WTC11 (cell line): ENCODE data around the gene RPLP1. TPM values are rescaled to one million over a fixed set of nuclear protein-coding genes. Genes with fewer than 3 reads are reported as not detected.

Experiments used
- ATAC-seq: fragments of 200-7000 bp; cut with Tn5 transposase; 2 replicates; pipeline ENCODE4 v1.10.0; 2021; ENCODE audit warnings: mild to moderate bottlenecking, moderate library complexity
- CTCF ChIA-PET: fragments of 300-600 bp; sonication (Branson Sonifier 250); formaldehyde crosslinking; loops from one replicate; lab custom pipeline; 2021; ENCODE audit warnings: antibody characterized with exemption; lab: Charles Lee
- POLR2A ChIA-PET: fragments of 350-600 bp; sonication (Branson Sonifier 250); formaldehyde crosslinking; loops from one replicate; lab custom pipeline; 2021; ENCODE audit warnings: antibody characterized with exemption; lab: Charles Lee
- DNase-seq: peaks from one replicate; pipeline ENCODE4 v3.0.0; 2021; ENCODE audit warnings: low spot score
- H3K27ac Mint-ChIP-seq: 2 replicates; pipeline ENCODE4 v1.8.0; 2021; ENCODE audit warnings: mixed read lengths
- H3K27me3 Mint-ChIP-seq: 2 replicates; pipeline ENCODE4 v1.8.0; 2021; ENCODE audit warnings: low read depth, mild to moderate bottlenecking, moderate library complexity, mixed read lengths
- H3K36me3 Mint-ChIP-seq: 2 replicates; pipeline ENCODE4 v1.8.0; 2021; ENCODE audit warnings: mixed read lengths
- H3K4me1 Mint-ChIP-seq: 2 replicates; pipeline ENCODE4 v1.8.0; 2022; ENCODE audit warnings: mixed read lengths
- H3K4me3 Mint-ChIP-seq: 2 replicates; pipeline ENCODE4 v1.8.0; 2021; ENCODE audit warnings: mild to moderate bottlenecking, moderate library complexity, mixed read lengths
- H3K9me3 Mint-ChIP-seq: 2 replicates; pipeline ENCODE4 v1.8.0; 2021; ENCODE audit warnings: mixed read lengths
- AR ChIP-seq: fragments of 250-450 bp; sonication (Bioruptor Pico); IDR thresholded peaks from 2 replicates; pipeline ENCODE4 v1.9.0; 2021; ENCODE audit warnings: mild to moderate bottlenecking
- E2F4 ChIP-seq: sonication (generic); formaldehyde crosslinking; IDR thresholded peaks from 2 replicates; pipeline ENCODE4 v1.8.1; 2022; ENCODE audit warnings: low read depth, mild to moderate bottlenecking, moderate library complexity, missing genetic modification reagents, borderline replicate concordance
- FOXP1 ChIP-seq: sonication (generic); formaldehyde crosslinking; IDR thresholded peaks from 2 replicates; pipeline ENCODE4 v1.8.0; 2022; ENCODE audit warnings: missing genetic modification reagents, mild to moderate bottlenecking, moderate library complexity, borderline replicate concordance
- KAT7 ChIP-seq: sonication (generic); formaldehyde crosslinking; IDR thresholded peaks from 2 replicates; pipeline ENCODE4 v1.8.1; 2023; ENCODE audit warnings: missing genetic modification reagents, mild to moderate bottlenecking, borderline replicate concordance
- MXD4 ChIP-seq: fragments of 250-450 bp; sonication (Bioruptor Pico); IDR thresholded peaks from 2 replicates; pipeline ENCODE4 v1.8.0; 2021; ENCODE audit warnings: mild to moderate bottlenecking, moderate library complexity, borderline replicate concordance
- NFYB ChIP-seq: sonication (generic); formaldehyde crosslinking; conservative IDR thresholded peaks from 2 replicates; pipeline ENCODE4 v1.8.0; 2022; ENCODE audit warnings: low read depth, missing genetic modification reagents
- NR2C2 ChIP-seq: sonication (generic); formaldehyde crosslinking; IDR thresholded peaks from 2 replicates; pipeline ENCODE4 v1.8.0; 2022; ENCODE audit warnings: mild to moderate bottlenecking, missing genetic modification reagents
- NR3C1 ChIP-seq: sonication (generic); formaldehyde crosslinking; conservative IDR thresholded peaks from 2 replicates; pipeline ENCODE4 v1.8.1; 2023; ENCODE audit warnings: low read depth, mild to moderate bottlenecking, missing genetic modification reagents
- PREB ChIP-seq: sonication (generic); formaldehyde crosslinking; IDR thresholded peaks from 2 replicates; pipeline ENCODE4 v1.8.1; 2022; ENCODE audit warnings: mild to moderate bottlenecking, missing genetic modification reagents, moderate library complexity, borderline replicate concordance
- SOX15 ChIP-seq: fragments of 250-450 bp; sonication (Bioruptor Pico); IDR thresholded peaks from 2 replicates; pipeline ENCODE4 v1.9.0; 2021; ENCODE audit warnings: mild to moderate bottlenecking
- SP1 ChIP-seq: sonication (generic); formaldehyde crosslinking; conservative IDR thresholded peaks from 2 replicates; pipeline ENCODE4 v1.8.1; 2022; ENCODE audit warnings: missing genetic modification reagents
- TEAD1 ChIP-seq: sonication (generic); formaldehyde crosslinking; IDR thresholded peaks from 2 replicates; pipeline ENCODE4 v1.8.0; 2022; ENCODE audit warnings: mild to moderate bottlenecking, missing genetic modification reagents
- ZNF138 ChIP-seq: sonication (generic); formaldehyde crosslinking; conservative IDR thresholded peaks from 2 replicates; pipeline ENCODE4 v1.8.1; 2022; ENCODE audit warnings: mild to moderate bottlenecking, moderate library complexity, missing genetic modification reagents
- ZNF317 ChIP-seq: sonication (generic); formaldehyde crosslinking; IDR thresholded peaks from 2 replicates; pipeline ENCODE4 v1.8.1; 2023; ENCODE audit warnings: low read depth, mild to moderate bottlenecking, moderate library complexity, missing genetic modification reagents, borderline replicate concordance
- ZNF416 ChIP-seq: fragments of 250-450 bp; sonication (Bioruptor Pico); IDR thresholded peaks from 2 replicates; pipeline ENCODE4 v1.9.0; 2021; ENCODE audit warnings: mild to moderate bottlenecking, inconsistent platforms
- ZNF532 ChIP-seq: fragments of 250-450 bp; sonication (Bioruptor Pico); IDR thresholded peaks from 2 replicates; pipeline ENCODE4 v1.9.0; 2021; ENCODE audit warnings: mild to moderate bottlenecking, borderline replicate concordance
- ZNF671 ChIP-seq: fragments of 250-450 bp; sonication (Bioruptor Pico); IDR thresholded peaks from 2 replicates; pipeline ENCODE4 v1.8.0; 2021; ENCODE audit warnings: mild to moderate bottlenecking
- total RNA-seq: library from RNA; stranded (reverse); gene quantifications from 3 replicates; pipeline ENCODE4 v1.2.3, GENCODE V29; 2021
- TF ChIP-seq, protein P1 (sequence below): sonication (generic); formaldehyde crosslinking; IDR thresholded peaks from 2 replicates; pipeline ENCODE4 v1.8.0; 2023; ENCODE audit warnings: mild to moderate bottlenecking, missing genetic modification reagents
- TF ChIP-seq, protein P2 (sequence below): fragments of 250-450 bp; sonication (Bioruptor Pico); IDR thresholded peaks from 2 replicates; pipeline ENCODE4 v1.9.0; 2021; ENCODE audit warnings: mild to moderate bottlenecking
- TF ChIP-seq, protein P3 (sequence below): sonication (generic); formaldehyde crosslinking; conservative IDR thresholded peaks from 2 replicates; pipeline ENCODE4 v1.8.1; 2022; ENCODE audit warnings: mild to moderate bottlenecking, missing genetic modification reagents
- TF ChIP-seq, protein P4 (sequence below): fragments of 250-450 bp; sonication (Bioruptor Pico); IDR thresholded peaks from 2 replicates; pipeline ENCODE4 v1.8.0; 2021; ENCODE audit warnings: mild to moderate bottlenecking

RPLP1 gene
- total RNA-seq, 1 experiment from 2014 or later: 2,441 TPM

DNA sequence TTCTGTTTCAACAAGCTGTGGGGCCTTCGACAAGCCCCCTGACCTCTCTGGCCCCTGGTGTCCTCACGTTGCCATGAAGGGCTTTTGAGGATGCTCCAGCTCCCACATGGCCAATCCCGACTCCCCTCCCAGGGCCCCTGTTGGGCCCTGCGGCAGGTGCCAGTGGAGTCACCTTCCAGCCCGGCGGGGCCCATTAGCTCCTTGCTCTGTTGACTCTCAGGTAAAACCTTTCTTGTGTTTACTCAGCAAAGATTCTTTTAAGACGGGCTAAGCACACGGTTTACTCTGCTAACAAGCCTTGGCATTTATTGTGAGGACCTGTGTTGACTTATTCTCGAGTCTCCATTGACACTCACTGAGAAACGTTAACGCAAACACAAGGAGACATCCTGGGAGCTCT lies 15.0 kb downstream of the RPLP1 start (continued):
- TF ChIP-seq, protein P1, sequence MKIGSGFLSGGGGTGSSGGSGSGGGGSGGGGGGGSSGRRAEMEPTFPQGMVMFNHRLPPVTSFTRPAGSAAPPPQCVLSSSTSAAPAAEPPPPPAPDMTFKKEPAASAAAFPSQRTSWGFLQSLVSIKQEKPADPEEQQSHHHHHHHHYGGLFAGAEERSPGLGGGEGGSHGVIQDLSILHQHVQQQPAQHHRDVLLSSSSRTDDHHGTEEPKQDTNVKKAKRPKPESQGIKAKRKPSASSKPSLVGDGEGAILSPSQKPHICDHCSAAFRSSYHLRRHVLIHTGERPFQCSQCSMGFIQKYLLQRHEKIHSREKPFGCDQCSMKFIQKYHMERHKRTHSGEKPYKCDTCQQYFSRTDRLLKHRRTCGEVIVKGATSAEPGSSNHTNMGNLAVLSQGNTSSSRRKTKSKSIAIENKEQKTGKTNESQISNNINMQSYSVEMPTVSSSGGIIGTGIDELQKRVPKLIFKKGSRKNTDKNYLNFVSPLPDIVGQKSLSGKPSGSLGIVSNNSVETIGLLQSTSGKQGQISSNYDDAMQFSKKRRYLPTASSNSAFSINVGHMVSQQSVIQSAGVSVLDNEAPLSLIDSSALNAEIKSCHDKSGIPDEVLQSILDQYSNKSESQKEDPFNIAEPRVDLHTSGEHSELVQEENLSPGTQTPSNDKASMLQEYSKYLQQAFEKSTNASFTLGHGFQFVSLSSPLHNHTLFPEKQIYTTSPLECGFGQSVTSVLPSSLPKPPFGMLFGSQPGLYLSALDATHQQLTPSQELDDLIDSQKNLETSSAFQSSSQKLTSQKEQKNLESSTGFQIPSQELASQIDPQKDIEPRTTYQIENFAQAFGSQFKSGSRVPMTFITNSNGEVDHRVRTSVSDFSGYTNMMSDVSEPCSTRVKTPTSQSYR (CRISPR knock-in tag): no peak
- TF ChIP-seq PREB (CRISPR knock-in tag) (no peak), ZNF532 (no peak), ZNF416 (no peak), NR2C2 (no peak), SOX15 (no peak), AR (CRISPR knock-in tag) (no peak), E2F4 (CRISPR knock-in tag) (no peak), FOXP1 (CRISPR knock-in tag) (no peak), MXD4 (no peak), ZNF671 (no peak)

DNA sequence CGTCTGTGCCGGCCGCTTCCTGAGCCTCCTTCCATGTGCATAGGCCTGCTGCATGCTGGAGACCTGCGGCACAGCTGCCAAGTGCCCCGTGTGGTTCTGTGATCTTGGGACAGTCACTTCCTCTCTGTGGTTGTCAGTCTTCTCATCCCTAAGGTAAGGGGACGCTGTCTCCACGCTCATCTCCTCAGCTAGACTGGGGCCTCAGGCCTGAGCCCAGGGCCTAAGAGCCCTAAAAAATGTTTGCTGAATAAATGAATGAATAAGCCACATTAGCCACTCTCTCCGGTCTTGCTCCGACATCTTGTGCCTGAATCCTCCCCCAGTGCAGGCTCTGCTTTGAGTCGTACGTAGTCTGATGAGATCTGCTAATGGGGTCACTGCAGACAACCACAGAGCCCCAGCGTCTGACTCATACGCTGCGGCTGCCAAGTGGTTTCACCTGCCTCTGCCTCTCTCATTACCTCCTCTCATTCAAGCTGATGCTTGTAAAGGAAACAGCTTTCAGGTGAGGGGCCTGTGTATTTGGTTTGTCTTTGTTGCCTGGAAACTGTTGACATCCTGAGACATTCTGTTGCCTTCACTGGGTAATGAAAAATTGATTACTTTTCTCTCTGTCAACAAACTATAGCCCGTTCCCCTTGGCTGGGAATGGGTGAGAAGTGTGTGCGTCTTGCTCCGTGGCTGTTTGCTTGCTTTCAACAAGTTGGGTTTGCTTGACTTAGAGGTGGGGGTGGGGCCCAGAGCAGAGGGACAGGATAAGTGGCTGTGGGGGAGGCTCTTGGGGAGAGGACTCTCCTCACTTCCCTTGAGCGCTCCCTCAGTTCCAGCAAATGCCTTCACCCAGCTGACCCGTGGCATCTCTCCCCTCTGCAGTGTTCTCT lies 15.9 kb downstream of the RPLP1 start:
- Mint-ChIP-seq H3K36me3 (no peaks in the 10 kb centered on the region), H3K4me3 (no peak overlapping the region), H3K9me3 (no peaks in the 10 kb centered on the region), H3K27me3 (no peaks in the 10 kb centered on the region), H3K27ac (no peak overlapping the region), H3K4me1 (peaks cover 2% of the 10 kb centered on the region)
- ChIA-PET CTCF (interaction anchor here (1.4 to 5.6 kb wide), 2 partner anchors 8 to 11 kb away, joined by 3 to 40 read pairs; no protein-coding TSS in a partner anchor), POLR2A (no interaction called here)
- ATAC-seq: no peak
- DNase-seq: no peak
- TF ChIP-seq, protein P2, sequence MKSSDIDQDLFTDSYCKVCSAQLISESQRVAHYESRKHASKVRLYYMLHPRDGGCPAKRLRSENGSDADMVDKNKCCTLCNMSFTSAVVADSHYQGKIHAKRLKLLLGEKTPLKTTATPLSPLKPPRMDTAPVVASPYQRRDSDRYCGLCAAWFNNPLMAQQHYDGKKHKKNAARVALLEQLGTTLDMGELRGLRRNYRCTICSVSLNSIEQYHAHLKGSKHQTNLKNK: no peak
- TF ChIP-seq, protein P3, sequence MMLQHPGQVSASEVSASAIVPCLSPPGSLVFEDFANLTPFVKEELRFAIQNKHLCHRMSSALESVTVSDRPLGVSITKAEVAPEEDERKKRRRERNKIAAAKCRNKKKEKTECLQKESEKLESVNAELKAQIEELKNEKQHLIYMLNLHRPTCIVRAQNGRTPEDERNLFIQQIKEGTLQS (CRISPR knock-in tag): no peak
- no peak for TF ChIP-seq SP1
- TF ChIP-seq NR3C1 (CRISPR knock-in tag): no peak
- no peak for TF ChIP-seq KAT7 (CRISPR knock-in tag)
- no peak for TF ChIP-seq ZNF138 (CRISPR knock-in tag)
- TF ChIP-seq, protein P4, sequence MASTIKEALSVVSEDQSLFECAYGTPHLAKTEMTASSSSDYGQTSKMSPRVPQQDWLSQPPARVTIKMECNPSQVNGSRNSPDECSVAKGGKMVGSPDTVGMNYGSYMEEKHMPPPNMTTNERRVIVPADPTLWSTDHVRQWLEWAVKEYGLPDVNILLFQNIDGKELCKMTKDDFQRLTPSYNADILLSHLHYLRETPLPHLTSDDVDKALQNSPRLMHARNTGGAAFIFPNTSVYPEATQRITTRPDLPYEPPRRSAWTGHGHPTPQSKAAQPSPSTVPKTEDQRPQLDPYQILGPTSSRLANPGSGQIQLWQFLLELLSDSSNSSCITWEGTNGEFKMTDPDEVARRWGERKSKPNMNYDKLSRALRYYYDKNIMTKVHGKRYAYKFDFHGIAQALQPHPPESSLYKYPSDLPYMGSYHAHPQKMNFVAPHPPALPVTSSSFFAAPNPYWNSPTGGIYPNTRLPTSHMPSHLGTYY (CRISPR knock-in tag): no peak
- TF ChIP-seq ZNF317 (CRISPR knock-in tag): no peak
- no peak for TF ChIP-seq NFYB (CRISPR knock-in tag)
- TF ChIP-seq ZNF671: no peak
- TF ChIP-seq TEAD1 (CRISPR knock-in tag): no peak
